SH-SY5Y (cell line): ENCODE results near the gene KLHDC9.

Experiments used
- GATA2 ChIP-seq: IDR thresholded peaks from 2 replicates; pipeline ENCODE4 v1.6.1; 2011; ENCODE audit warnings: mild to moderate bottlenecking, low read depth, low read length
- GATA3 ChIP-seq: IDR thresholded peaks from 2 replicates; pipeline ENCODE4 v1.6.1; 2011; ENCODE audit warnings: low read depth, mild to moderate bottlenecking, low read length, moderate library complexity

- TF ChIP-seq GATA2 (no peak), GATA3 (no peak)
Measured at GRCh38 chr1:161072751-161073449, 25.3 kb upstream of the KLHDC9 start.
